NCI-H82 treated with DMSO at 0.1 percent for 48 hours (cell line): ENCODE results near the gene SF3B4.
A peak's percentile ranks its signal among the peaks of the same experiment; 100 is the strongest.
"Not testable (repeated sequence)": the region's sequence is repeated elsewhere in the genome, so short reads cannot be mapped to it uniquely, and the experiment has no call there.

Experiments used
- DNase-seq: peaks from one replicate; lab custom pipeline; 2025; ENCODE audit not compliant: unreplicated experiment; lab: John Stamatoyannopoulos, UW

Gene SF3B4

GRCh38 chr1:149888247-149888998 is 39.2 kb downstream of the SF3B4 start:
- DNase-seq: peak; percentile 98

DNA sequence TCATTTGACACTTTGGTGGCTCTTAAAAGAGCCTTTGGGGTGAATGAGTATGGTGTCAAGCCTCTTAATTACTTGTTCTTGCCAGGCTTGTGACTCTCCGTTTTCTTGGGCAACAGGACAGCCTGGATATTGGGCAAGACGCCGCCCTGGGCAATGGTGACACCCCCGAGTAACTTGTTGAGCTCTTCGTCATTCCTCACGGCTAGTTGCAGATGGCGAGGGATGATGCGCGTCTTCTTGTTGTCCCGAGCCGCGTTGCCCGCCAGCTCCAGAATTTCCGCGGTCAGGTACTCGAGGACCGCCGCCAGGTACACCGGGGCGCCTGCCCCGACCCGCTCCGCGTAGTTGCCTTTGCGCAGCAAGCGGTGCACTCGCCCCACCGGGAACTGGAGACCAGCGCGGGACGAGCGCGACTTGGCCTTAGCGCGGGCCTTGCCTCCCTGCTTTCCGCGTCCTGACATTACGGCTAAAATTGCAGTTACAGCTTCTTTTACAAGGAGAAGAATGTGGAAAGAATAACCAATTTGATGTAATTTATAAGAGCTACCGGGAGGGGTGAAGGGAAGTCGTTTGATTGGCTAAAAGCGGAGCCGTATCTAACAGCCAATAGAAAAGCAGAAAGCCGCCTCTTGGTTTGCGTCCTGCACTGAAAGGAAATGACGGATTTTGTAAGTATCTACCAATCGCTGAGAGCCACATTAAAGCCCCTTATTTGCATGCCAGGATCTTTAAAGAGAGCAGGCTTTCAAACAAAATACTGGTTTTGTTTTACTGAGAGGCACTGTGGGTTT is 40.0 kb downstream of the SF3B4 start:
- peak; percentile 100 for DNase-seq

GRCh38 chr1:149887196-149887455 is 40.5 kb downstream of the SF3B4 start:
- not testable (repeated sequence) for DNase-seq

DNA sequence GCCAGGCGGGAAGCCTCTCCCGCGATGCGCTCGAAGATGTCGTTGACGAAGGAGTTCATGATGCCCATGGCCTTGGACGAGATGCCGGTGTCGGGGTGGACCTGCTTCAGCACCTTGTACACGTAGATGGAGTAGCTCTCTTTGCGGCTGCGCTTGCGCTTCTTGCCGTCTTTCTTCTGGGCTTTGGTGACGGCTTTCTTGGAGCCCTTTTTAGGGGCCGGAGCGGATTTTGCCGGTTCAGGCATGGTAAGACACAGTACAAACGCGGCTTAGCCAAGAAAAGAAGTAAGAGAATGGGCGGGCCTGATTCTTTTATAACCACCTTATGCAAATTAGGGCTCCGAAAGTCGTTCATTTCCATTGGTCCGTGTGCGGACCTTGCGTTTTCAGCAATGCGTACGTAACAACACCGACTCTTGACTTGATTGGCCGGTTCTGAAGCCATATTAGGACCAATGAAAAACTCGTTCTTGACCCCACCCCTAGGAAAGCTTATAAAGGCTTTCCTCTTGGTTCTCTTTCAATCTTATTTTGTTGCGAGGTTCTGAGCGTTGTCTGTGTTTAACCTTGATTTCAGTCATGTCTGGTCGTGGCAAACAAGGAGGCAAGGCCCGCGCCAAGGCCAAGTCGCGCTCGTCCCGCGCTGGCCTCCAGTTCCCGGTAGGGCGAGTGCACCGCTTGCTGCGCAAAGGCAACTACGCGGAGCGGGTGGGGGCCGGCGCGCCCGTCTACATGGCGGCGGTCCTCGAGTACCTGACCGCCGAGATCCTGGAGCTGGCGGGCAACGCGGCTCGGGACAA is 41.0 kb downstream of the SF3B4 start:
- DNase-seq: peak; percentile 100

GRCh38 chr1:149886121-149886395 is 41.5 kb downstream of the SF3B4 start:
- DNase-seq: not testable (repeated sequence)

DNA sequence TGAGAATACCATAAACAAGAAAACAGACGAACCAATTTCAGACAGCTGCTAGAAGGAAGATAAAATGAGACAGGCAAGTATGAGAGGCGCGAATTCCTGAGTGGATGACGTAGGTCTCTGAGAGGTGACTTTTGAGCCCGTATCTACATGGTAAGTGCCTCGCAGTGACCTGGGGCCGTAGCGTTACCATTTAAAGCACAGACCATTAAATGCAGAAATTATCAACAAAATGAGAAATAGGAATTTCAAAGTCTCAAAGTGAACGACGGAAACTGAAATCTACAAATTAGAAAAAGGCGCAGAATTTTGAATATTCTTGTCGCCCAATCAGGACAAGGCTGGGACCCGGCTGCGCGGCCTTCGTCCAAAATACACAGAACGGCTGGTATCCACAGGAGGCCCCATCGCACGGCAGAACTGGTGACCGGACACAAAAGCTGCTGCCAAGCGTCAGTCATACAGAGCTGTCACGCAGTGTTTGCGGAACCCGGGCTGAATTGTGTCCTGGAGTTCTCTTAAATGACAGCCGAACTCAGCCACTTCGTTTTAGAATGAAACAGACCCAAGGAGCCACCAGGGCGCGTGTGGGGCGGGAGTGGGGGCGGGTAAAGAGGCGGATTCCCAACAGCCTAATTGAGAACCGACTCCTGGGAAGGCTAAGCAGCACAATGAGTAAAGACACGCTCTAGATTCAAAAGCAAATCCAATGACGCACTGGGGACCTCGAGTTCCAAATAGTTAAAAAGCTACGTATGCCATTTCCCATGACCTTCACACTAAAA is 42.1 kb downstream of the SF3B4 start:
- peak; percentile 87 for DNase-seq

GRCh38 chr1:149884433-149885338 is 42.9 kb downstream of the SF3B4 start:
- peak; percentile 95 for DNase-seq

- DNase-seq: no peak
These were observed 43.9 kb downstream of the SF3B4 start for GRCh38 chr1:149883598-149884247.

GRCh38 chr1:149881876-149882275 is 45.7 kb downstream of the SF3B4 start:
- DNase-seq: no peak

DNA sequence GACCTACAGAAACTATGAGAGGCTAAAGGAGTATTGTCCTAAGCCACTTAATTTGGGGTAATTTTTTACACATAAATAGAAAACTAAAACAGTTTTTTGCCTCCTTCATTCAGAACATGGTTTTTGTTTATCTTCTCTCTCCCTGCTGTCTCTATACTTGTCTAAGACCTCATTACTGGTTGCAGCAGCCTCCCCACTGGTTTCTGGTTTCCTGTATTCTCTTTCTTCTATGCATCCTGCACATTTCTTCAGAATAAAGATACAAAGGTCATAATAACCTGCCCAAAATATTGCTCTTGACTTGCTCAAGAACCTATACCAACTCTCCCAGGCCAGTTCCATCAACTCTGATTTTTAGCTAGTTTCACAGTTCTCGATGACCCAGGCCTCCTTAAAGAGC is 48.0 kb downstream of the SF3B4 start:
- DNase-seq: no peak

DNA sequence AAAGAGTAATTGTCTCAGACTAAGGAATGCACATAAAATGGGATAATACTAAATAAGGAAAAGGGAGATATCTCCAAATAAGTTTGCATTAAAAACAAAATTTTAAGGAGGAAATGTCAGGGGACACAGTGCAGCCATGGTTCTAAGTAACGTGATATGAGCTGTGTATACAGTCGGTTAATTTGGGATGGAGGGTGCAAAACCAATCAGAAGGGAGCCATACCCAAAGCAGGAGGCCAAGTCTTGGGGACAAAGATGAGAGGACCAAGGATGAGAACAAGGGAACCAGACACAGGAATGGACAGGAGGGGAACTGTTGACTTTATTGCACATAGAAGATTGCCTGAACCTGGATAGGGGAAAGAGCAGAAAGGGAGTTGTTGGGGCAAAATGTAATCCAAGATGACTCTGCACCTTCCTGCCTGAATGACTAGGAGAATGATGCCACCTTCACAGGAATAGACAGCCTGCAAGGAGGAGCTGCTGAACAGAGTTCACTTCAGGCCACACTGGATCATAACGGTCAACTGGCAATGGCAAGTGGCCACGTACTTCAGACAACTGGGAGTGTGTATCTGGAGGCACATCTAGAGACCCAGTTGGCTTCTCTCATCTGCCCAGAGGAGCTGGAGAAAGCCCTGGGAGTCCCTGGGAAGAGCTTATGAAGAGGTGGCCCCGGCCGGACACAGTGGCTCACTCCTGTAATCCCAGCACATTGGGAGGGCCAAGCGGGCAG is 50.2 kb downstream of the SF3B4 start:
- DNase-seq: no peak
